Mucosa of gallbladder (tissue), 1 donor: ENCODE results near the gene C3orf85. TPM values are rescaled to one million over a fixed set of nuclear protein-coding genes. Genes with fewer than 3 reads are reported as not detected.

Experiments used
- DNase-seq: peaks from one replicate; pipeline ENCODE4 v3.0.0-alpha.2; 2020; ENCODE audit warnings: low spot score
- total RNA-seq: library from RNA; stranded (reverse); gene quantifications from one replicate; pipeline ENCODE4 v1.2.1, GENCODE V29; 2021
- donor health status: DM: no; HTN: no; CAD: no.

Gene C3orf85
- total RNA-seq, 1 donor from 2014 or later = not detected

- no peak for DNase-seq
These were observed 15.8 kb downstream of the C3orf85 start for GRCh38 chr3:109152320-109152719.

DNA sequence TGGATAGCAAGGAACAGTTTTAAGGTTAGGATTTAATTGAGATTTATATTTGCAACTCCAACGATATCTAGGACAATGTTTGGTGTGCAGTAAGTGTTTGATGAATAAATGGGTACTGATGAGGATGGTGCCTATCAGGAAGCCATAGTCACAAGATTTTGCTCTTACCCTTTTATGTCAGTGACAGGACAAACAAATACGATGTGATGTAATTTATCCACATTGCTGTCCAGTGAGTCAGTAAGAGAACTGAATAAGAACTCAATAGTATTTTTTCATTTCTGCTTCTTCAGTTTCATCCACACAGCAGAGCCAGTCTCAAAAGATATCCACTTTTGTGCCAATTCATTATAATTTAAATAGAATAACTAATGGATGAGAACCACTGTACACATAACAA is 18.5 kb downstream of the C3orf85 start:
- no peak for DNase-seq

DNA sequence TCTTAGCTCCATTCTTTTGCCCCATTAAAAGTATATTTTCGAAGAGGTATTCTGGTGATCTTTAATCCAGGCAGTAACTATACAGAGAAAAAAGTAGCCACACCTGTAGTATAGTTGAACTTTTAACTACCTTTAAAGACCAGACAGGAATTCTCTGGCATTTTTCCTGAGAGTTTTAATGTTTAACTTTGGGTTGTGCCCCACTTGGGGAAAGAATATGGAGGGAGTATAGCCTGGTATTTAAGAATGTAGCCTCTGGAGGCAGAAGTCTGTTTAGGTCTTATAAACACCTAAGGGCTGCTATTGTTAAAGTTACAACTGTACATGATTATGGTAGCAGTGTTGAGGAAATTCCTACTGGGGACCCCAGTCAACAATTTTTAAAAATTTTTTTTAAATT is 19.3 kb downstream of the C3orf85 start:
- peak; percentile 10 for DNase-seq

- no peak for DNase-seq
These were observed 25.1 kb downstream of the C3orf85 start for GRCh38 chr3:109161487-109162123.

DNA sequence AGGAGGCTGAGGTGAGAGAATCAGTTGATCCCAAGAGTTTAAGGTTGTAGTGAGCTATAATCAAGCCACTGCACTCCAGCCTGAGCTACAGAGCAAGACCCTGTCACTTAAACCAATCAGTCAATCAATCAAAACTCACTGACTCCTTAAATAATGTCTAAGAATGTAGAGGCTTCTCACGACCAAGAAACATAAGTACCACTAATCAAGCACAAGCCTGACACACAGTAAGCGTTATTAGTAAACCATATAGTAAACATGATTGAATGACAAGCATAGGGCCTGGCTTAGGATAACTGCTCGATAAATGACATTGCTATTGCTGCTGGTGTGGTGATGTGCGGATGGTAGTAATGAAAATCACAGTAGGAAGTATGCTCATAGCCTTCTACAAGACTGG is 29.4 kb downstream of the C3orf85 start:
- no peak for DNase-seq

DNA sequence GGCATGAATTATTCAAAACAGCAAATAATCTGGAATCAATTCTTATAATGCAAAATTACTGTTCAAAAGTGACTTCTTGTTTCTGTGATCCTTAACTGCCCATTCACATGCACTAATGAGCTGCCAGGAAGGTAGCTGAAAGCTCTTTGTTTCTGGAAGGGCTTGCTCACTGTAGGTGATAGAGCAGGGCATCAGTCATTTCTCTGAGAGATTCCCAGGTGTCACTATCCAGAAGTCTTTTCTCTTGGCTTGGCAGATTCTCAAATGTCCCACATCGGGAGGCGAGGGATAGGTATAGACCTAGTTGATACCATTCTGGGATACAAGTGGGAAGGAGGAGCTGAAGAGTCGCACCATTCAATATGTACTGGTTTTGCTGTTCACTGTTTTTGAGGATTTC is 35.0 kb downstream of the C3orf85 start:
- no peak for DNase-seq

GRCh38 chr3:109175411-109175810 is 38.9 kb downstream of the C3orf85 start:
- DNase-seq = no peak

DNA sequence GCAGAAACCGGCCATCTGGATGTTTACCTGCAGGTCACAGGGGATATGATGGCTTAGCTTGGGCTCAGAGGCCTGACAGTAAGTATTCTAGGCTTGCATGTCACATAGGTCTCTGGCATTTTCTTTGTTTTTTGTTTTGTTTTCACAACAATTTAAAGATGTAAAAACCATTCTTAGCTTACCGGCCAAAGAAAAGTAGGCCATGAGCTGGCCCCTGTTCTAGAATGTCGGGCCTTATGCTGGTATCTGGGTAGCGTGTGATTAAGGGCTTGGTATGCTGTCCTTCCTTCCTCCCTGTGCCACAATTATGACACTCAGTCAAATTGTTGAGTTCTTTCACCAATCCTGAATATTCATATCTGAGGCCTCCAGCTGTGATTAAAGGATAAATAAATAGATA is 40.2 kb downstream of the C3orf85 start:
- no peak for DNase-seq

- DNase-seq = no peak
These were observed 41.4 kb downstream of the C3orf85 start for GRCh38 chr3:109177908-109178307.

GRCh38 chr3:109178708-109179107 is 42.2 kb downstream of the C3orf85 start:
- DNase-seq = no peak

- no peak for DNase-seq
These were observed 48.2 kb downstream of the C3orf85 start for GRCh38 chr3:109184726-109185125.

DNA sequence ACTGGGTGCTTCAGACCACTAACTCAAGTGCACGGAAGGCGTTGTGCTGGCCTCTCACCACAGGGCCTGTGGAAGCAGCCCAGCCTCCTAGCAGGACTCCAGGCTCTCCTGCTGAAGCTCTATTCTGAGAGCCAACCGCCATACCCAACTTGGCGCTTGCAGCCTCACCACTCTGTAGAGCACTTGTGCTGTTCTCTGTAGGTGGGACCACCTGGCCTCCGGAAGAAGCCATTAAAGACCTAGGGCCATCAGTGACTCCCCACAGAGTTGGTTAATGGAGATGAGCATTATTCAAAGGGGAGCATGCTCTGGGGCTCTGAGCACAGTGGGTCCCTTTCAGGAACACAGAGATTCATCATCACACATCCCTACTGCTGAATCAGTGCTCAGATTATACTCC is 50.9 kb downstream of the C3orf85 start:
- DNase-seq = no peak

- DNase-seq = peak; percentile 47
These were observed 52.2 kb downstream of the C3orf85 start for GRCh38 chr3:109188741-109189140.

DNA sequence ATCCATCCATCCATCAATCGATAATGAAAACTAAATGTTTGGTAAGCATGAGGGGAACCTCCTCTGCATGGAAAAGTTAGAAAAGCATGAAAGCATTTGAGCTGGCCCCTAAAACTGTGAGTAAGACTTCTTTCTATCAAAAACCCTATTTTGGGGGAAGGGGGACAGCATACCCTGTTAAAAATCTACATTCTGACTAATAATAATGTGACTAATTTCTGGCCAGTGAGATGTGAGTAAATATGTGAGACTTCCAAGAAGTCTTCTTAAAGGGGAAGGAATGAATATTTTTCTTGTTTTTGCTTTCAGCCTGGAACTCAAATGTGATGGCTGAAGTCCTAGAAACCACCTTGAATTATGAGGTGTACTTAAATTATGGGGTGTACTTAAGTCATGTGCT is 54.9 kb downstream of the C3orf85 start:
- DNase-seq = no peak

- DNase-seq = no peak
These were observed 59.3 kb downstream of the C3orf85 start for GRCh38 chr3:109195815-109196214.

Other genes with a start within 250 kb of the C3orf85 start
- not detected for gene GUCA1C, start 182.8 kb upstream of the C3orf85 start, total RNA-seq
- gene MORC1, start 18.6 kb upstream of the C3orf85 start, total RNA-seq = not detected
- gene DPPA2, start 179.8 kb downstream of the C3orf85 start, total RNA-seq = not detected
- gene DPPA4, start 200.8 kb downstream of the C3orf85 start, total RNA-seq = 0.86 TPM